ENCODE measurements around the gene SIGLEC11. TPM values are rescaled to one million over a fixed set of nuclear protein-coding genes. Genes with fewer than 3 reads are reported as not detected.
"Not testable (repeated sequence)": the region's sequence is repeated elsewhere in the genome, so short reads cannot be mapped to it uniquely, and the experiment has no call there.

Gene SIGLEC11
- total RNA-seq, 1 donor from 2014 or later = not detected

GRCh38 chr19:49924881-49925210 is 36.1 kb downstream of the SIGLEC11 start:
- ATAC-seq = not testable (repeated sequence)

DNA sequence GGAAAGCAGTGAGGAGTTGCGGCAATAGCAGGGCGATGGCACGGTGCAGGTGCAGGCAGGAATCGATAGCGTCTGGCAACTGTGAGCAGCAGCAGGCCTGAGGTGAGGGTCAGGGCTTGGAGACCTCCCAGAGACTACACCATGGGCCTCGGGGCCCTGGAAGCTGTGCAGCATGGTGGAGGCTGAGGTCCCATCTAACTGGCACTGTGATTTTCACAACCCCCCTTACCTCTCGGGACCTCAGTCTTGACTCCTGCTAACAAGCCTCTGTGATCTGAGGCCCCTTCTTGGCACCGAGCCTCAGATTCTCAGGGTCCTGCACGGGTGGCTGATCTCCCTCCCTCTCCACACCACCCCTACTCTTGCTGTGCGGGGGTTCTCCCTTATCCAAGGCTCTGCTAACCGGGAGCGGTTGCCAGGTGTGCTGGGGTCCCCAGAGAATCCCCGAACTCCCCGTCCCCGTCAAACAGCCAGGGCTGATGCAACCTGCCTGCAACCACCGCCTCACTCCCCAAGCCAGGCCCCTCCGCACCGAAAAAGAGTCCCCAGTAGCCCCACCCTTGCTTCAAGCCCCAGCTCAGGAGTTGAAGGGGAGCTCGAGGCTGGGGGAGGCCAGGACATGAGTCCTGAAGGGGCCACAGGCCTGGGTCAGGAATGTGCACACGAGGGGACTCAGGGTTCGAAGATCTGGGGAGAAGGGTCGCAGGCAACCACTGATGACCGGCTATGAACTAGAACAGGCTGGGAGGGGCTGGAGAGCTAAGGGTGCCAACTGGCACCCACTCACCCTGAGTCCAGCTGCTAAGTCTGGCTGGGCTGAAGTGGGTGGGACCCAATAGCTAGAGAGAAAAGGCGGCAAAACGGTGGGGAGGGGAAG is 36.7 kb downstream of the SIGLEC11 start:
- no peak for ATAC-seq

DNA sequence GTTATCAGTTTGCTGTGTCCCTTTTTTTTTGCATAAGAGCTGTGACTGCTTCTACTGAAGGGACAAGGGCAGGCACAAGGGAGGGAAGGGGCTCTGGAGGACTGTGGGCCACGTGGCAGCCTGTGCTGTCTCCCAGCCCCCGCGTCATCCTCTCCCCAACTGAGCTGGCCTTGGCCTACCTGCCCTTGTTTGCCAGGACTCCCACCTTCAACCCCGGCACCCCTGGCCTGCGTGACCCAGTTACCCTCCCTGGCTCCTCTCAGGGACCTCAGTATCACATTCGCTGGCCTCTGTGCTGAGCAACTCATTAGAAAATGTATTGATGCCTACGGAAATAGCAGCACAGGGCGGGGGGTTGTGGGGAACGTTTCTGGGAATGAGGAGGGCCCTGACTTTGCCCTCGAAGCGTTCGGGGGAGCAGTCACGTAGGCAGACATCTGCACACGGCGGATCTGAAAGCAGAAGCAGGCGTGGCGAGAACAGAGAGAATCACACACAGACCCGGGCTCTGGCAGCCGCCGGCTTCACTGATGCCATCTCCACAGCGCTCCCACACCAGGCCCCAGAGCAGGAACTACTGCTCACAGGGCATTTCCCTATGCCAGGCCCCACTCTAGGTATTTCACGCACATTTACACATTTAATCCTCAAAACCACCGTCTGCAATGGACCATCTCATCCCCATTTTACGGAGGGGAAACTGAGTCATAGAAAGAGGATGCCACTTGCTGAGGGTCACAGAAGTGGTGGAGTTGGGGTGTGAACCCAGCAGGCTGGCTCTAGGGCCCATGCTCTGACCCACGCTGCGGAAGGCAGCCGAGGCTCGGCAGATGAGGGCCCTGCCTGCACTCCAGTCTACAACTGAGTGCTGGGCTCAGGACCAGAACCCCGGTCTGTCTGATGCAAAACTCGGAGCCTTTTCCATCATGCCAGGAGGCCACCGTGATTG is 37.6 kb downstream of the SIGLEC11 start:
- ATAC-seq = no peak

- no peak for ATAC-seq
Measured at GRCh38 chr19:49921871-49922795, 38.8 kb downstream of the SIGLEC11 start.

GRCh38 chr19:49920624-49921363 is 40.2 kb downstream of the SIGLEC11 start:
- ATAC-seq = no peak

- no peak for ATAC-seq
Measured at GRCh38 chr19:49918089-49918488, 42.9 kb downstream of the SIGLEC11 start.

GRCh38 chr19:49916839-49917733 is 43.9 kb downstream of the SIGLEC11 start:
- ATAC-seq = no peak

DNA sequence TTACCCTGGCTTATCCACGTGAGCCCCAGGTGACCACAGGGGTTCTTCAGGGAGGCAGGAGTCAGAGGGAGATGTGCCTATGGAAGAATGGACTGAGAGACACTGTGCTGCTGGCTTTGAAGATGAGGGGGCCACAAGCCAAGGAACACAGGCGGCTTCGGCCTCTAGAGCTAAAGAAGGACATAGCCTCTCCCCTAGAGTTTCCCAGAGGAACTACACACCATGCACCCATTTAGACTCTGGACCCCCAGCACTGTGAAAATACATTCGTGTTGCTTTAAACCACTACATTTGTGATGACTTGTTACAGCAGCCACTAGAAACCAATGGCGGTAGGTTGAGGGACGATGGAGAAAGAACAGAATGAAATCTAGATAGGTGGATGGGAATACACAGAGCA is 45.7 kb downstream of the SIGLEC11 start:
- ATAC-seq = no peak

DNA sequence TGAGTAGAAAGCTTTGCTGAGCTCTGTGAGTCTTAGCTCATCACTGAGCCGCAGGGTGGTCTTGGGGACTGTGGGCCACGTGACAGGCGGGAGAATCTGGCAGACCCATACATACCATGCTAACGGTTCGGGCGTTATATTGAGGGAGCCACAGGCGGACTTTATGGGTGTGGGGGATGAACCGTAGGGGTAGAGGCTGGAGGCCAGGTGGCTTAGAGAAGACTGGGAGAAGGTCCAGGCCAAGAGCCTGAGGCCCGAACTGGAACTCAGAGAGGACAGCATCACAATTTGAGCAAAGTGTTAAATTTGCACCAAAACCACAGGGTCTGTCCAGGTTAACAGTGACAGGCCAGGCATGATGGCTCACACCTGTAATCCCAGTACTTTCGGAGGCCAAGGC is 47.3 kb downstream of the SIGLEC11 start:
- no peak for ATAC-seq

DNA sequence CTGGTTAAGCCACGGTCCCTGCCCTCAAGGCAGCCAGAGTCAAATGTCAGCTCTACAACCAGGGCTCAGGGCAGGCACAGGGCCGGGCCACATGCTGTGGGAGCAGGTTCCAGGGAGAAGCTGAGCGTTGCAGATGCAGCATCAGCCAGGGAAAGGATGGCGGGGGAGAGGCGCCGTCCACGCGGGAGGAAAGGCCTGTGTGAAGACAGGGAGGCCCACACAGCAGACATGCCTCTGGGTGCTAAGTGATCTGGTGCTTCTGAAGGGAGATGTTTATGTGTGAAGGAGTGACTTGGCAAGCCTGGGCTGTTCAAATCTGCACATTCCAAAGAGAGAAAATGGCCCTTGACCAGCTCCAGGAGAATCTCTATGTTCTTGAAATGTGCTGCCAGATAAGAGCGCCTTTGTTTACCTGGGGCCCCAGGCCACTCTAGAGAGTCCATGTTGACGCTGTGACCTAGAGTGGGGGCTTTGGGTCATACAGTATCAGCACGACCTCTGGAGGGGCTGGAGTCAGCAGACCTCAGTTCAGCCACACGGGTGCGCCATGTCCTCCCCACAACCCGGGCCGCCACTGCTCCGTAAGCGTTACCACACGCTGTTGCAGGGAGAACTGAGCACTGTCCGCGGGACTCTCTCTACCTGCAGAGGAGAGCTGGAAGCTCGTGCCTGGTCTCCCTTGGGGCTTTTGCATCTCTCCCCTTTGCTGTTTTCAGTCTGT is 47.8 kb downstream of the SIGLEC11 start:
- ATAC-seq = no peak

- no peak for ATAC-seq
Measured at GRCh38 chr19:49911381-49912145, 49.4 kb downstream of the SIGLEC11 start.

DNA sequence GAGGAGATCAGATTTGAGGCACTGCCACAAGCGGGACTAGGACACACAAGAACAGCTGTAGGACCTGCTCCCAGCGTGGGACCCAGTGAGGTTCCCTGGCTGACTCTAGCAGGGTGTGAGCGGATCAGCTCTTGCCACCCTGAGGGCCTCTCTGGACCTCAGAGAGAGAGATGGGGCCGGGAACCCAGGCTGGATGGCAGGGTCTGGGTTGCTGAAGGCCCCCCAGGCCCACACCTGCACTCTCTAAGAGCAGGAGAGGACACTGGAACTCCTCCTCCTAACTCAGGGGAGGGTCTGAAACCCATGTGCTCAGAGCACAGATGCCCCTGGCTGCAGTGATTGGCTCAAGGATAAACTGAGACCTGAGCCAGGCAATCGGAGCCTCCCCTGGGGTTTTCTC is 50.8 kb downstream of the SIGLEC11 start:
- no peak for ATAC-seq

DNA sequence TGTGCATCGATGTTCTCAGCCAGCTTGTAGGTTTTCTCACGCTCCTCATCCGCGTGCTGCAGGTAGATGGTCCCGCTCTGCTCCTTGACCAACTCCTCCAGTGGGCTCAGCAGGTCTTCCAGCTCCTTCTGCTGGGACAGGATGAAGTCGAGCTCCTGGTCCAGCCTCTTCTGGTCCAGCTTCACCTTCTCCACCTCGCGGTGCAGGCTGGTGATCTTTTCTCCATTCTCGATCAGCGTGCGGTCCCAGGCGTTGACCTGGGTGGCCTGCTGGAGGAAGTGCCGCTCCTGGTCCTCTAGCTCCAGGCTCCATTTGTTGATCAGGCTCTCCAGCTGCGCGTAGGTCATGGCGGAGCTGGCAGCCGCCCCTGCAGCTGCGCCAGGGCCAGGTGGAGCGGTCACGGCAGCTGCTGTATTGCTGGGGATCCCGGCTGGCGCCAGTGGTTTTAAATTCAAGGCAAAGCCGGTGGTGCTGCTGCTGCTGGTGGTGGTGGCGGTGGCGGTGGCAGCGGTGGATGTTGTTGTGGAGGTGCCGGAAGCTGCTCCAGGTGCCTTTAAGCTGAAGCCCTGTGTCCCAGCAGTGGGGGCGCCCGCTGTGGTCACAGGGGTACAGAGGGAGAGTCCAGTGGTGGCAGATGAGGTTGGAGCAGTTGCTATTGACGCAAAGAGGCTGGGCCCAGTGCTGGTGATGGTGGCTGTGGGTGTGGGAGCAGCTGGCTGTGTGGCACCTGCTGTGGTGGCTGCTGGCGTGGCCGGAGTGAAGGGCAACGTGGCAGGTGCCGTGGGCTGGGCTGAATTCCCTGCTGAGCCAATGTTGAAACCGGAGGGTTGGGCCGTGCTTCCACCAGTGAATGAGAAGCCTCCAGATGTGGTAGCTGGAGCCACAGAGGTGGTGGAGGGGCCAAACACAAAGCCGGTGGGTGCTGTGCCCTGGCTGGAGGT is 52.2 kb downstream of the SIGLEC11 start:
- peak; percentile 6 for ATAC-seq

DNA sequence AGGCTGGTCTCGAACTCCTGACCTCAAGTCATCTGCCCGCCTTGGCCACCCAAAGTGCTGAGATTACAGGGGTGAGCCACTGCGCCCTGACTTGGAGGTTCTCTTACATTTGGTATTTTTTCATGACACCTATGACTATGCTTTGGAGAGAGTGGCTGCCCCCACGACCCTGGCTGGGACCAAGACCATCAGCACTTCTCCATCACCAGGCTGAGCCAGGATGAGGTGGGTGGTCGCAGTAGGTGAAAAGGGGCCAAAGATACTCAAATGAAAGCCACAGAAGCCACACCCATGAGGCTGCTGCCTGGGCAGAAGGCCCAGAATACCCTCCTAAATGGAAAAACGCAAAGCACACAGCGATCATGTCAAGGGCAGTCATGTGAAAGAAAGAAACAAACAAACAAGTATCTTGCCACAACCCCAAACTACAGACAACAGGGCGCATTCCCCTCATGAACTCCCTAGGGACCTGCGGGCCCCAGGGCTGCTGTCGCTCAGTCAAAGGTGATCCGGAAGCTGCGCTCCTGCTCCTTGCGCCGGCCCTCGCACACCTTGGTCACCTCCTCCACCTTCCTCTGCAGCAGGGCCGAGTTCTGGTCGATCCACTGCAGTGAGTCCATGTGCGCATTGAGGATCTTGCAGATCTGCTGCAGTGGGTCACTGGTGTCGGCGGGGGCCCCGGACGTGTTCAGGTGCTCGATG is 53.1 kb downstream of the SIGLEC11 start:
- peak; percentile 23 for ATAC-seq

DNA sequence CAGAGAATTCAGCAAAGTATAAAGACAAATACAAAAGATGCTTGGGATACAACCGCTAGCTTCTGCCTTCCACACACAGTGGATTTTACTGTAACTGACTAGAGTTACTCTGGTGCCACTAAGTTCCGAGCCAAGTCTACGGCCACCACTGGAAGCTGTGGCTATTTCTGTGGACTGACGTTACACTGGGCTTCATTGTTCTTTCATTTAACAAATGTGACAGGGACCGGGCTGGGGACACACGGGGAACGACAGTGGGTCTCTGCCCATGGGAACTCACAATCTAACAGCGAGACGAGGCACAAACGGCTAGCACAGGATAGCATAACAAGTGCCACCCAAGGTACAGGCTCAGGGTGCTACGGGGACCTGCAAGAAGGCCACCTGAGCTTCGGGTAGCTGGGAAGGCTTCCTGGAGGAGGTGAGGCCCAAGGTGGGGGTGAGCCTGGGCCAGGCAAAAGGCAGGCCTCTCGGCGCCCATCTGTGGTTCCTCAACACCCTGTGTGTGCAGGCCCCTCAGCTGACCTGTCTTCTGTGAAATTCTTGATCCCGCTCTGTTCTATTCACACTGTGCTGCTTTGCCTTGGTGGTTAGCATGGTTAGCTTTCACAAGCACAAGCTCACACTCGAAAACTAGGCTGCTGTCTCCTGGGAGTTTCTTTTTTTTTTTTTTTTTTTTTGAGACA is 54.0 kb downstream of the SIGLEC11 start:
- peak; percentile 13 for ATAC-seq

- no peak for ATAC-seq
Measured at GRCh38 chr19:49904136-49904535, 56.8 kb downstream of the SIGLEC11 start.
